HCT116 (cell line): ENCODE data around the gene SLC66A1. TPM values are rescaled to one million over a fixed set of nuclear protein-coding genes. Genes with fewer than 3 reads are reported as not detected.
"Not testable (repeated sequence)": the region's sequence is repeated elsewhere in the genome, so short reads cannot be mapped to it uniquely, and the experiment has no call there.

Source experiments
- ATAC-seq: fragments of 200-7000 bp; cut with Tn5 transposase; 2 replicates; pipeline ENCODE4 v1.9.1; 2020; ENCODE audit warnings: mild to moderate bottlenecking, moderate library complexity
- BruUV-seq: library from RNA; stranded (reverse); fragments of 400-500 nt; replicated peaks from 2 replicates; lab custom pipeline; 2021; lab: Mats Ljungman, UMichigan
- CTCF ChIA-PET: fragments of 300-600 bp; sonication (Branson Sonifier 250); formaldehyde crosslinking; loops from one replicate; lab custom pipeline; 2021; ENCODE audit warnings: antibody characterized with exemption; lab: Charles Lee
- POLR2A ChIA-PET: fragments of 300-600, 350-600 bp; sonication (Branson Sonifier 250); formaldehyde crosslinking; loops from one replicate; lab custom pipeline; 2021; ENCODE audit warnings: antibody characterized with exemption; lab: Charles Lee
- RAD21 ChIA-PET, 2 experiments: fragments of 300-600 bp; sonication (Branson Sonifier 250); formaldehyde crosslinking; loops; one replicate each; lab custom pipeline; 2023; ENCODE audit warnings: low total read pairs in 2 of 2; ENCODE audit not compliant: uncharacterized antibody in 2 of 2, unreplicated experiment in 2 of 2, low non-redundant PET in 1 of 2; lab: Charles Lee
- DNase-seq: peaks from one replicate; pipeline ENCODE4 v3.0.0-alpha.2; 2010; ENCODE audit warnings: low read depth, low spot score
- H2AFZ ChIP-seq: fragments of 200-600 bp; shearing (Covaris generic), sonication (generic); 2 replicates; pipeline ENCODE4 v1.6.1; 2017; ENCODE audit warnings: low read depth, mixed run types, mixed read lengths, antibody characterized with exemption, low read length; ENCODE audit not compliant: poor library complexity, severe bottlenecking
- H3K27ac ChIP-seq: 2 replicates; pipeline ENCODE4 v1.5.1; 2012; ENCODE audit warnings: low read depth, low read length
- H3K27me3 ChIP-seq: fragments of 200-600 bp; sonication (generic); 2 replicates; pipeline ENCODE4 v1.6.1; 2016; ENCODE audit warnings: mixed run types, low read length, mixed read lengths; ENCODE audit not compliant: insufficient read depth
- H3K36me3 ChIP-seq, 2 experiments: fragments of 200-500 bp in 1 of 2; fragments of 200-600 bp in 1 of 2; sonication (Bioruptor generic) in 1 of 2; sonication (generic) in 1 of 2; 2 replicates each; pipeline versions ENCODE4 v1.5.1 to v1.6.1; 2014 to 2016; ENCODE audit warnings: low read length in 2 of 2, inconsistent platforms in 1 of 2, mixed read lengths in 1 of 2, mixed run types in 1 of 2; ENCODE audit not compliant: insufficient read depth in 2 of 2, control insufficient read depth in 1 of 2
- H3K4me1 ChIP-seq, 2 experiments: fragments of 200-600 bp in 1 of 2; sonication (generic) in 1 of 2; 2 replicates each; pipeline versions ENCODE4 v1.5.1 to v1.6.1; 2012 to 2017; ENCODE audit warnings: low read length in 2 of 2, inconsistent platforms in 1 of 2, mild to moderate bottlenecking in 1 of 2, mixed read lengths in 1 of 2, mixed run types in 1 of 2, moderate library complexity in 1 of 2; ENCODE audit not compliant: insufficient read depth in 2 of 2, control insufficient read depth in 1 of 2
- H3K4me2 ChIP-seq: fragments of 200-600 bp; sonication (generic); 2 replicates; pipeline ENCODE4 v1.6.1; 2017; ENCODE audit warnings: mixed run types, low read length, mixed read lengths
- H3K4me3 ChIP-seq, 2 experiments: fragments of 200-600 bp in 1 of 2; sonication (generic) in 1 of 2; replicated peaks in 1 of 2; 2 replicates each; pipeline ENCODE4 v1.5.1; 2011 to 2016; ENCODE audit warnings: low read length in 2 of 2, control low read depth in 1 of 2, low read depth in 1 of 2, mild to moderate bottlenecking in 1 of 2, mixed read lengths in 1 of 2, mixed run types in 1 of 2
- H3K79me2 ChIP-seq: fragments of 200-600 bp; sonication (generic); 2 replicates; pipeline ENCODE4 v1.6.1; 2017; ENCODE audit warnings: mild to moderate bottlenecking, mixed run types, low read length, moderate library complexity, mixed read lengths; ENCODE audit not compliant: insufficient read depth
- H3K9ac ChIP-seq: fragments of 200-600 bp; sonication (generic); 2 replicates; pipeline ENCODE4 v1.6.1; 2016; ENCODE audit warnings: low read length, mixed read lengths
- H3K9me2 ChIP-seq: fragments of 200-600 bp; sonication (generic), shearing (Covaris generic); 2 replicates; pipeline ENCODE4 v1.6.1; 2017; ENCODE audit warnings: mixed run types, mild to moderate bottlenecking, moderate library complexity; ENCODE audit not compliant: insufficient read depth
- H3K9me3 ChIP-seq, 2 experiments: fragments of 200-500 bp in 1 of 2; fragments of 200-600 bp in 1 of 2; sonication (Bioruptor generic) in 1 of 2; sonication (generic) in 1 of 2; 2 replicates each; pipeline ENCODE4 v1.6.1; 2014 to 2017; ENCODE audit warnings: low read length in 2 of 2, mixed read lengths in 2 of 2, inconsistent platforms in 1 of 2, low read depth in 1 of 2, mild to moderate bottlenecking in 1 of 2, mixed run types in 1 of 2, moderate library complexity in 1 of 2; ENCODE audit not compliant: control insufficient read depth in 1 of 2, insufficient read depth in 1 of 2
- H4K20me1 ChIP-seq: fragments of 200-600 bp; sonication (generic), shearing (Covaris generic); 2 replicates; pipeline ENCODE4 v1.6.1; 2017; ENCODE audit warnings: mixed run types, mild to moderate bottlenecking, moderate library complexity; ENCODE audit not compliant: insufficient read depth
- EGR1 ChIP-seq: IDR thresholded peaks from 2 replicates; pipeline ENCODE4 v1.6.1; 2012; ENCODE audit warnings: low read depth
- EZH2phosphoT487 ChIP-seq: fragments of 200-600 bp; IDR thresholded peaks from 2 replicates; pipeline ENCODE4 v1.6.1; 2018; ENCODE audit warnings: antibody characterized with exemption, borderline replicate concordance
- JUND ChIP-seq: IDR thresholded peaks from 2 replicates; pipeline ENCODE4 v1.6.1; 2012
- POLR2A ChIP-seq: IDR thresholded peaks from 2 replicates; pipeline ENCODE4 v1.7.0; 2011; ENCODE audit warnings: borderline replicate concordance; ENCODE audit not compliant: insufficient read depth, insufficient read length; ENCODE audit errors: extremely low read depth
- SIN3A ChIP-seq: IDR thresholded peaks from 2 replicates; pipeline ENCODE4 v1.6.1; 2012; ENCODE audit warnings: low read depth
- ZFX ChIP-seq: fragments of 450-650 bp; IDR thresholded peaks from 2 replicates; pipeline ENCODE4 v1.6.1; 2017
- intact Hi-C: fragments of 100-400 bp; cut with micrococcal nuclease; formaldehyde crosslinking; loops from 2 replicates; pipeline ENCODE4 v1.10.0; 2022
- total RNA-seq: library from RNA; stranded (reverse); gene quantifications from one replicate; pipeline ENCODE4 v1.2.1, GENCODE V29; 2021; ENCODE audit not compliant: unreplicated experiment

Gene SLC66A1
- total RNA-seq, 1 experiment from 2014 or later, result 11.1 TPM

DNA sequence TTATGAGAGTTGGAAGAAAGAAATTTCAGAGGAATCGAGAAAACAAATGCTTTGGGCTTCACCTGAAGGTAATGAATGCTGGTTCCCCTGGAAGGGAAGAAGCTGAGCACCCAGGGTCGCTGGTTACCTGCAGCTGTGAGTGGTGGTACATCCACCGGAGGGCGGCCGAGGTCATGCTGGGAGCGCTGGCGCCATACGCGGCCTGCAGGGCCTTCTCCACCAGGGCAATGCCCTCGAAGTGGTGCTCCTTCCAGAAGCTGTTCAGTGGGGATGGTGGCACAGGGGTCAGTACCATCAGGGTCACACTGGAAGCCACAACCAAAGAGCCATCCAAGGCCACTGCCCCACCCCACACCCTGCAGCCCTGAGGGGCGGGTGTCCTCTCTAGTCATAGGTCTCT, 43.7 kb upstream of the SLC66A1 start:
- ChIA-PET RAD21 (no interaction called here), POLR2A (no interaction called here), CTCF (no interaction called here)
- DNase-seq, result no peak
- intact Hi-C loops, result no loop called here
- no TSS peak for BruUV-seq
- Histone ChIP-seq H3K4me2 (no peak overlapping the region), H3K9me2 (no peaks in the 10 kb centered on the region), H3K4me3 (no peak overlapping the region), H3K9ac (no peak overlapping the region), H4K20me1 (no peaks in the 10 kb centered on the region), H3K27ac (no peak overlapping the region), H3K36me3 (no peaks in the 10 kb centered on the region), H3K9me3 (no peaks in the 10 kb centered on the region), H3K27me3 (no peaks in the 10 kb centered on the region), H3K79me2 (no peaks in the 10 kb centered on the region), H3K4me1 (no peaks in the 10 kb centered on the region), H2AFZ (no peak overlapping the region)
- ATAC-seq, result no peak
- TF ChIP-seq EGR1, result no peak
- TF ChIP-seq EZH2phosphoT487, result no peak
- no peak for TF ChIP-seq ZFX
- no peak for TF ChIP-seq POLR2A
- TF ChIP-seq SIN3A, result no peak
- no peak for TF ChIP-seq JUND

- H3K79me2 ChIP-seq, H3K27me3 ChIP-seq, H3K36me3 ChIP-seq, H3K4me1 ChIP-seq, POLR2A ChIA-PET, RAD21 ChIA-PET, intact Hi-C loops, H3K27ac ChIP-seq, ATAC-seq, H4K20me1 ChIP-seq, H3K9me3 ChIP-seq, H2AFZ ChIP-seq, H3K4me2 ChIP-seq, BruUV-seq, H3K4me3 ChIP-seq, H3K9ac ChIP-seq, DNase-seq, H3K9me2 ChIP-seq: not testable (repeated sequence)
- CTCF ChIA-PET, result interaction anchor here (0.6 kb wide), 1 partner anchor 15 kb away, joined by 3 read pairs; no protein-coding TSS in a partner anchor
These were observed 42.4 kb upstream of the SLC66A1 start for GRCh38 chr1:19269427-19270342.

DNA sequence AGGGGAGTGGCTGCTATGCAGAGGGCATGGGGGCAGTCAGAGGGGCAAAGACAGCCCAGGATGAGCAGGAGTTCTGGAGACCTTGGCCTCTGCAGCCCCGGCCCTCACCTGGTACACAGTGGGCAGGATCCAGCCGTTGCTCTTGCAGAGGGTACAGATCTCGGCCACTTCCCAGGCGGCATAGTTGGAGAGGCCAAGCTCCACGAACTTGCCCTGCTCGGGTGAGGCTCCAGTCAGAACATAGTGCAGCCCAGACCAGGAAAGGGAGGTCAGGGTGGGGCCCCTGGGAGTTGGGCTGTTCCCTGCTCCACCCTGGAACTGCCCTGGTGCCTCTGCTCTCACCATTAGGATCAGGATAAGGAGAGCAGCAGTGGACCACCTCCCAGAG, 41.8 kb upstream of the SLC66A1 start:
- H3K9me2 ChIP-seq, H3K27ac ChIP-seq, H3K9me3 ChIP-seq, DNase-seq, H3K4me1 ChIP-seq, H2AFZ ChIP-seq, H3K9ac ChIP-seq, ATAC-seq, POLR2A ChIA-PET, H3K36me3 ChIP-seq, RAD21 ChIA-PET, BruUV-seq, H3K27me3 ChIP-seq, H3K79me2 ChIP-seq, intact Hi-C loops, H4K20me1 ChIP-seq, H3K4me2 ChIP-seq, H3K4me3 ChIP-seq: not testable (repeated sequence)
- CTCF ChIA-PET, result interaction anchor here (0.6 kb wide), 1 partner anchor 15 kb away, joined by 3 read pairs; no protein-coding TSS in a partner anchor
